HEK293T (cell line): ENCODE results near the gene GLB1L.

Source experiments
- ARNT ChIP-seq: fragments of 450-650 bp; IDR thresholded peaks from 2 replicates; pipeline ENCODE4 v1.6.1; 2017; ENCODE audit warnings: mild to moderate bottlenecking
- BHLHE40 ChIP-seq: fragments of 450-650 bp; IDR thresholded peaks from 2 replicates; pipeline ENCODE4 v1.6.1; 2016; ENCODE audit warnings: mild to moderate bottlenecking, moderate library complexity, borderline replicate concordance
- CTBP1 ChIP-seq: fragments of 450-650 bp; IDR thresholded peaks from 2 replicates; pipeline ENCODE4 v1.6.1; 2016; ENCODE audit warnings: borderline replicate concordance
- ELF4 ChIP-seq: fragments of 450-650 bp; IDR thresholded peaks from 2 replicates; pipeline ENCODE4 v1.6.1; 2017; ENCODE audit warnings: antibody characterized with exemption
- FOXM1 ChIP-seq: fragments of 450-650 bp; IDR thresholded peaks from 2 replicates; pipeline ENCODE4 v1.6.1; 2017; ENCODE audit warnings: mild to moderate bottlenecking, borderline replicate concordance
- LEF1 ChIP-seq: fragments of 450-650 bp; IDR thresholded peaks from 2 replicates; pipeline ENCODE4 v1.6.1; 2017; ENCODE audit warnings: mild to moderate bottlenecking, borderline replicate concordance
- NFRKB ChIP-seq: fragments of 450-650 bp; IDR thresholded peaks from 2 replicates; pipeline ENCODE4 v1.6.1; 2016; ENCODE audit warnings: mild to moderate bottlenecking, moderate library complexity
- PKNOX1 ChIP-seq: fragments of 450-650 bp; IDR thresholded peaks from 2 replicates; pipeline ENCODE4 v1.6.1; 2016
- SP1 ChIP-seq: fragments of 450-650 bp; IDR thresholded peaks from 2 replicates; pipeline ENCODE4 v1.6.1; 2017
- SUZ12 ChIP-seq: fragments of 450-650 bp; IDR thresholded peaks from 2 replicates; pipeline ENCODE4 v1.6.1; 2016; ENCODE audit warnings: mild to moderate bottlenecking
- TARDBP ChIP-seq: fragments of 450-650 bp; IDR thresholded peaks from 2 replicates; pipeline ENCODE4 v1.6.1; 2016
- ZNF384 ChIP-seq: fragments of 450-650 bp; IDR thresholded peaks from 2 replicates; pipeline ENCODE4 v1.6.1; 2016

GRCh38 chr2:219209236-219210195 lies 35.7 kb downstream of the GLB1L start:
- TF ChIP-seq ZNF384, result no peak
- no peak for TF ChIP-seq PKNOX1
- no peak for TF ChIP-seq LEF1
- no peak for TF ChIP-seq FOXM1
- no peak for TF ChIP-seq TARDBP
- TF ChIP-seq ELF4, result no peak
- TF ChIP-seq SP1, result no peak
- no peak for TF ChIP-seq ARNT
- no peak for TF ChIP-seq NFRKB
- TF ChIP-seq BHLHE40, result no peak
- TF ChIP-seq SUZ12, result no peak
- TF ChIP-seq CTBP1, result no peak
